Glutamatergic neuron (in vitro differentiated cells): ENCODE measurements around the gene SELP. TPM values are rescaled to one million over a fixed set of nuclear protein-coding genes. Genes with fewer than 3 reads are reported as not detected.

ENCODE experiments used
- DNase-seq: peaks from one replicate; pipeline ENCODE4 v3.0.0; 2022
- H3K27ac Mint-ChIP-seq: one replicate; pipeline ENCODE4 v1.8.0; 2020; ENCODE audit warnings: mild to moderate bottlenecking, mixed read lengths, inconsistent platforms; ENCODE audit not compliant: unreplicated experiment
- H3K27me3 Mint-ChIP-seq: one replicate; pipeline ENCODE4 v1.8.0; 2020; ENCODE audit warnings: mild to moderate bottlenecking, moderate library complexity, mixed read lengths, inconsistent platforms; ENCODE audit not compliant: unreplicated experiment
- H3K36me3 Mint-ChIP-seq: one replicate; pipeline ENCODE4 v1.8.0; 2020; ENCODE audit warnings: mild to moderate bottlenecking, mixed read lengths, inconsistent platforms; ENCODE audit not compliant: unreplicated experiment
- H3K4me1 Mint-ChIP-seq: one replicate; pipeline ENCODE4 v1.8.0; 2020; ENCODE audit warnings: mild to moderate bottlenecking, low read depth, mixed read lengths, inconsistent platforms; ENCODE audit not compliant: unreplicated experiment
- H3K4me3 Mint-ChIP-seq: one replicate; pipeline ENCODE4 v1.8.0; 2020; ENCODE audit warnings: mild to moderate bottlenecking, mixed read lengths, inconsistent platforms; ENCODE audit not compliant: unreplicated experiment
- H3K9me3 Mint-ChIP-seq: one replicate; pipeline ENCODE4 v1.8.0; 2020; ENCODE audit warnings: mild to moderate bottlenecking, moderate library complexity, mixed read lengths, inconsistent platforms; ENCODE audit not compliant: unreplicated experiment
- CTCF ChIP-seq: fragments of 200-600 bp; sonication (generic); IDR thresholded peaks from one replicate; pipeline ENCODE4 v1.5.0; 2021; ENCODE audit not compliant: partially characterized antibody, unreplicated experiment
- total RNA-seq: library from RNA; stranded (reverse); fragmentation: NEBNext Ultra II Directional; extraction: Animal tissue kit (Norgen Biotek cat#: 25700); gene quantifications from one replicate; pipeline ENCODE4 v1.2.1, GENCODE V29; 2021; ENCODE audit not compliant: unreplicated experiment

SELP gene
- total RNA-seq, 1 donor from 2014 or later: not detected

- H3K4me1 Mint-ChIP-seq: no peaks in the 10 kb centered on the region
- no peak overlapping the region for H3K27ac Mint-ChIP-seq
- H3K27me3 Mint-ChIP-seq: no peaks in the 10 kb centered on the region
- TF ChIP-seq CTCF: no peak
- H3K36me3 Mint-ChIP-seq: no peaks in the 10 kb centered on the region
- no peak overlapping the region for H3K4me3 Mint-ChIP-seq
- H3K9me3 Mint-ChIP-seq: no peaks in the 10 kb centered on the region
- no peak for DNase-seq
Measured at GRCh38 chr1:169585181-169585580, 44.7 kb downstream of the SELP start.

- Mint-ChIP-seq H3K27ac (no peak overlapping the region), H3K9me3 (no peaks in the 10 kb centered on the region), H3K4me3 (no peak overlapping the region), H3K4me1 (no peaks in the 10 kb centered on the region), H3K27me3 (no peaks in the 10 kb centered on the region), H3K36me3 (no peaks in the 10 kb centered on the region)
- TF ChIP-seq CTCF: no peak
- DNase-seq: no peak
Measured at GRCh38 chr1:169584483-169585144, 45.3 kb downstream of the SELP start.

GRCh38 chr1:169577981-169578738 is 51.8 kb downstream of the SELP start:
- H3K27ac Mint-ChIP-seq: no peak overlapping the region
- no peaks in the 10 kb centered on the region for H3K36me3 Mint-ChIP-seq
- no peak for DNase-seq
- no peaks in the 10 kb centered on the region for H3K4me1 Mint-ChIP-seq
- no peak overlapping the region for H3K4me3 Mint-ChIP-seq
- TF ChIP-seq CTCF: no peak
- no peaks in the 10 kb centered on the region for H3K9me3 Mint-ChIP-seq
- no peaks in the 10 kb centered on the region for H3K27me3 Mint-ChIP-seq

GRCh38 chr1:169576935-169577331 is 53.0 kb downstream of the SELP start:
- Mint-ChIP-seq H3K4me1 (no peaks in the 10 kb centered on the region), H3K27me3 (no peaks in the 10 kb centered on the region), H3K27ac (no peak overlapping the region), H3K9me3 (no peaks in the 10 kb centered on the region), H3K4me3 (no peak overlapping the region), H3K36me3 (no peaks in the 10 kb centered on the region)
- no peak for TF ChIP-seq CTCF
- no peak for DNase-seq
